ENCODE results near the gene NBPF26.
"Not testable (repeated sequence)": the region's sequence is repeated elsewhere in the genome, so short reads cannot be mapped to it uniquely, and the experiment has no call there.

NBPF26 gene
- total RNA-seq, result 23.3 to 38.1 (median 29.4) reads per million in 3 donors

DNA sequence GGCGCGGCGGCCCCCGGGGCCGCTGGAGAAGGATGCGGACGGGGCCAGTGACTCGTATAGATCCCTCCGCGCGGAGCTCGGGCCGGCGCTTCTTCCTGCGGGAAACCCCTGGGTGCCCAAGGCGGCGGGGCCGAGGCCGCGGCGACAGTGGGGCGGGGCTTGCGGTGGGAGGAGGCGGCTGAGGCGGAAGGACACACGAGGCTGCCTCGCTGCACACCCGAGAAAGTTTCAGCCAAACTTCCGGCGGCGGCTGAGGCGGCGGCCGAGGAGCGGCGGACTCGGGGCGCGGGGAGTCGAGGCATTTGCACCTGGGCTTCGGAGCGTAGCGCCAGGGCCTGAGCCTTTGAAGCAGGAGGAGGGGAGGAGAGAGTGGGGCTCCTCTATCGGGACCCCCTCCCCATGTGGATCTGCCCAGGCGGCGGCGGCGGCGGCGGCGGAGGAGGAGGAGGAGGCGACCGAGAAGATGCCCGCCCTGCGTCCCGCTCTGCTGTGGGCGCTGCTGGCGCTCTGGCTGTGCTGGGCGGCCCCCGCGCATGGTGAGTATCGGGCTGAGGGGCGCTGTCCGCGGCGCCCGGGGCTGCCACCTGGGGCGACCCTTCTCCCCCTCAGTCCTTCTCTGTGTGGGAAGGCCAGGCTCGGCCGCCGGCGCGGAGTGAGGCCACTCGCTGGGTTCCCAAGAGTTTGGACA is at the start of gene NBPF26:
Gene NBPF26, plus strand, starts transcription at position 231 of the 688 bp plus-strand sequence.
- peak; percentile 66 to 77 (median 74) for DNase-seq
- not testable (repeated sequence) for H3K27me3 ChIP-seq (replicated peaks; ENCODE audit: control insufficient read depth, insufficient read depth, low read length, poor library complexity, severe bottlenecking); H3K36me3 ChIP-seq (ENCODE audit: control insufficient read depth, insufficient read depth, low read length); H3K4me1 ChIP-seq (ENCODE audit: control insufficient read depth, insufficient read depth, low read length, poor library complexity, severe bottlenecking); H3K9me3 ChIP-seq (ENCODE audit: control insufficient read depth, low read length)
- peak within 1 kb of the TSS; percentile 63 for H3K27ac ChIP-seq (ENCODE audit: insufficient read depth, low read length, poor library complexity, severe bottlenecking)
- H3K4me3 ChIP-seq (ENCODE audit: insufficient read depth, low read depth, low read length, poor library complexity, severe bottlenecking), result peak within 1 kb of the TSS; percentile 53

DNA sequence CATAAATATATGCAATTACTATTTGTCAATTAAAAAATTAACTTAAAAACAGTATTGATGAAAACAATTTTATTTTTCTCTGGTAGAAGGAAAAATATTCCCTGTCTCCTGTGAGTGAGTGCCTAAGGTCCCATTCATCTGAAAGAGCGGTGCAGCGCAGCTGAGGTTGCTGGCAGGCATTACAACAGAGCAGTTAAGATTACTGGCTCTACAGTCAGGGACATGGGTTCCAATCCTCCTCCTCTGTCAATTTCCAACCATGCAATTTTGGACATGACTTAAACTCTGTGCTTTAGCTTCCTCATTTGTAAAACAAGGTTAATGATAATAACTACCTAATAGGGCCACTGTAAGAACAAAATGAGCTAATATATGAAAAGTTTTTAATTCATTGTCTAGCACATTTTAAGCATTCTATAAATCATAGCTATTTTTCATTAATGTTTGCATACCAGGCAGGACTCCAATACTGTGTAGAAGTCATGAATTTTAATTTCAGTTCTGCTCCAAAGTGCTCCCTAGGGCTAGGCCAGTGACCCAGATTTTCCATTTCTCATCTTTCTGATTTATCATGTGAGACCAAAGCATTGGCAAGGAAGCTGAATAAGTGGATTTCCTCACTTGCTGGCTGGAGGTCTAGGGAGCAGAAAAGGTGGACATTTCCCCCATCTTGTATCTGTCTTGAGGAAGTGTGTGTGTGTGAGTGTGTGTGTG is 43.5 kb upstream of the NBPF26 start:
- not testable (repeated sequence) for DNase-seq; H3K36me3 ChIP-seq (ENCODE audit: control insufficient read depth, insufficient read depth, low read length); H3K4me1 ChIP-seq (ENCODE audit: control insufficient read depth, insufficient read depth, low read length, poor library complexity, severe bottlenecking); H3K4me3 ChIP-seq (ENCODE audit: insufficient read depth, low read depth, low read length, poor library complexity, severe bottlenecking); H3K9me3 ChIP-seq (ENCODE audit: control insufficient read depth, low read length); H3K27ac ChIP-seq (ENCODE audit: insufficient read depth, low read length, poor library complexity, severe bottlenecking); H3K27me3 ChIP-seq (replicated peaks; ENCODE audit: control insufficient read depth, insufficient read depth, low read length, poor library complexity, severe bottlenecking)

DNA sequence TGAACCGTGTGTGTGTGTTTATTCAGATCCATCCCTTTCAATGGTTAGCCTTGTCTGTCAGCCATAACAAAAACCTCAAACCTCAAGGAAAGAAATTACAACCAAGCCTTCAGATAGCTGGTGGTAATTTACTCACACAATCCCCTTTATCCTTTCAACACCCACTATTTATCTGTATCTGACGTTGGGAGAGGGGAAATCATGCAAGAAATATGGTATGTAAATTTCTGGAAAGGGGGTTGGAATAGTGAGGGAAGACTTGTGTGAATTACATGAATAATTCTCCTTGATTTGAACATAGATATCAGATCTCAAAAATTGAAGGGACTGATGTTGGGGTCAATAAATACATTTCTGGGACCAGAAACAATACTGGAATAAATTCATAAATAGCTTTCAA is 42.8 kb upstream of the NBPF26 start:
- H3K4me3 ChIP-seq (ENCODE audit: insufficient read depth, low read depth, low read length, poor library complexity, severe bottlenecking); H3K27ac ChIP-seq (ENCODE audit: insufficient read depth, low read length, poor library complexity, severe bottlenecking); H3K36me3 ChIP-seq (ENCODE audit: control insufficient read depth, insufficient read depth, low read length); DNase-seq; H3K9me3 ChIP-seq (ENCODE audit: control insufficient read depth, low read length); H3K4me1 ChIP-seq (ENCODE audit: control insufficient read depth, insufficient read depth, low read length, poor library complexity, severe bottlenecking); H3K27me3 ChIP-seq (replicated peaks; ENCODE audit: control insufficient read depth, insufficient read depth, low read length, poor library complexity, severe bottlenecking): not testable (repeated sequence)

DNA sequence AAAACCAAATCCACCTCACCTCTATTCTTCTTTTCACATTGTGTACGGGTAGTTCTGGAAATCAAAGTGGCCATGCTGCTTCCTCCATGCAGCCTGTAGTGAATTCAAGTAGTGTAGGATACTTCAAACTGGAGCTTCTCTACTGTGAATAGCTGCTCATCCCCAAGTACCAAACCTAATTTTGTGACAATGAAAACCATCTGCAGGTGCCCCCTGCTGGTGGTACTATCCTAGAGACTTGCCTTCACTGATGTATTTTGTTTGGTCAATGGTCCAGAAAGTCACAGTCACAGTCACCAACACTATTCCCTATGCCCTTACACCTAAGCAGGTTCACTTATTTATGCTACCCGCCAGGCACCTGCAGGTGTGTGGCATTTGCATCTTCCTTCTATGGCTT is 39.3 kb upstream of the NBPF26 start:
- not testable (repeated sequence) for DNase-seq; H3K4me1 ChIP-seq (ENCODE audit: control insufficient read depth, insufficient read depth, low read length, poor library complexity, severe bottlenecking)

DNA sequence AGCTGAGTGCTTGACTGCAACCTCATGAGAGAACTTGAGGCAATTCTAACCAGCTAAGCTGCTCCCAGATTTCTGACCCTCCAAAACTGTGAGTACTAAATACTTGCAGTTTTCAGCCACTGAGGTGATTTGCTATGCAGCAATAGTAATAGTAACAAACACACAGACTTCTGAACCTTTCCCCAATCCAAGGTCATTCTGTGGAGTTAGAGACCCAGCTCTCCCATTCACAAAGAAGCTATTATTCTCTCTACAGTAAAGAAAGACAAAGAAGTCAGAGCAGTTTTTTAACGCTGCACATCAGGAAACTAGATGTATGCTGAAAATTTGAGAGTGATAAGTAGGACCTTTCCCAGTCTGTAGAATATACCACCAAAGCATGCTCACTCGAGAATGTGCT is 38.1 kb upstream of the NBPF26 start:
- H3K4me3 ChIP-seq (ENCODE audit: insufficient read depth, low read depth, low read length, poor library complexity, severe bottlenecking); DNase-seq; H3K27me3 ChIP-seq (replicated peaks; ENCODE audit: control insufficient read depth, insufficient read depth, low read length, poor library complexity, severe bottlenecking); H3K36me3 ChIP-seq (ENCODE audit: control insufficient read depth, insufficient read depth, low read length); H3K4me1 ChIP-seq (ENCODE audit: control insufficient read depth, insufficient read depth, low read length, poor library complexity, severe bottlenecking); H3K27ac ChIP-seq (ENCODE audit: insufficient read depth, low read length, poor library complexity, severe bottlenecking); H3K9me3 ChIP-seq (ENCODE audit: control insufficient read depth, low read length): not testable (repeated sequence)

More for the DNA sequence above, 39.3 kb upstream of the NBPF26 start:
- H3K27me3 ChIP-seq (replicated peaks; ENCODE audit: control insufficient read depth, insufficient read depth, low read length, poor library complexity, severe bottlenecking); H3K9me3 ChIP-seq (ENCODE audit: control insufficient read depth, low read length); H3K4me3 ChIP-seq (ENCODE audit: insufficient read depth, low read depth, low read length, poor library complexity, severe bottlenecking); H3K36me3 ChIP-seq (ENCODE audit: control insufficient read depth, insufficient read depth, low read length); H3K27ac ChIP-seq (ENCODE audit: insufficient read depth, low read length, poor library complexity, severe bottlenecking): not testable (repeated sequence)

DNA sequence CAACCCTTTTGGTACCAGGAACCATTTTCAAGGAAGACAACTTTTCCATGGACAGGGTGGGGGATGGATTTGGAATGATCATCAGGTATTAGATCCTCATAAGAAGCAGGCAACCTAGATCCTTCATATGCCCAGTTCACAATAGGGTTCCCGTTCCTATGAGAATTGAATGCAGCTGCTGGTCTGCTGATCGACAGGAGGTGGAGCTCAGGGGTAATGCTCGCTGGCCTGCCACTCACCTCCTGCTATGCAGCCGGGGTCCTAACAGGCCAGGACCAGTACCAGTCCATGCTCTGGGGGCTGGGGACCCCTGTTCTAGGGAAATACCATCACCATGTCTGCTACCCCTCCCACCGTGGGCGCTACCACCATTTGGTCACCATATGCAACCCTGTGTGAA is 36.5 kb upstream of the NBPF26 start:
- H3K27ac ChIP-seq (ENCODE audit: insufficient read depth, low read length, poor library complexity, severe bottlenecking); H3K27me3 ChIP-seq (replicated peaks; ENCODE audit: control insufficient read depth, insufficient read depth, low read length, poor library complexity, severe bottlenecking); H3K4me1 ChIP-seq (ENCODE audit: control insufficient read depth, insufficient read depth, low read length, poor library complexity, severe bottlenecking); DNase-seq; H3K9me3 ChIP-seq (ENCODE audit: control insufficient read depth, low read length); H3K4me3 ChIP-seq (ENCODE audit: insufficient read depth, low read depth, low read length, poor library complexity, severe bottlenecking); H3K36me3 ChIP-seq (ENCODE audit: control insufficient read depth, insufficient read depth, low read length): not testable (repeated sequence)

DNA sequence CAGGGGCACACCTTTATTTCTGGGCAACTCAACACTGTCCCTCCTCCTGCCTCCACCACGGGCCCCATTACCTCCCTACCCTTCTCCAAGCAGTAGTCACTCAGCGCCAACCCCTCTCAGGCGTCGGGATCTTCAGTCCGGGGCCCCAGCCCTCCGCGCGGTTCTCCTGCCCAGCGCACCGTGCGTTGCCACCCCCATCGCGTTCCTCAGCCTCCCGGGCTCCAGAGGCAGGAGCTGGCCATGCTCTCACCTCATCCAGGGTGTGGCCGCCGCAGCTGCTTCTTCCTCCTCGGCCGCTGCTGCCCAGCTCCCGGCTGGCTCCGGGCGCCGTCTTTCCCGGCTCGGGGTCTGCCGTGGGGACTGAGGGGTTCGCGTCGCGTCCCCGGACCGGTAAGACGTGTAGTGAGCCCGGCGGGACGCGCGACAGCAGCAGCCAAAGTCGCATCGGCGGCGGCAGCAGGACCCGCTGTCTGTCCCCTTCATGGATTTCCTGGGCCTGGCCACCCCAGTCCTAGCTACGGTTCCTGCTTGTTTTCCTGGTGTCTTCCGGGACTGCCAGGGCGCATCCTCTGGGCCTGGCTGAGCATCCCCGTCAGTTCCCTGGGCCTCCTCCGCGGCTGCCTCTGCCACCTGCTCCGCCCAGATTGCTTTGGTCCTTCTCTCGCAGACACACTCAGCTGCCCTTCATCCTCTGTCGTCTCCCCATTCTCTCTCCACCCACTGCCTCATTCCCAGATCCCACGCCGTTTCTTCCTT is 22.8 kb upstream of the NBPF26 start:
- H3K4me3 ChIP-seq (ENCODE audit: insufficient read depth, low read depth, low read length, poor library complexity, severe bottlenecking); H3K27ac ChIP-seq (ENCODE audit: insufficient read depth, low read length, poor library complexity, severe bottlenecking): not testable (repeated sequence)

DNA sequence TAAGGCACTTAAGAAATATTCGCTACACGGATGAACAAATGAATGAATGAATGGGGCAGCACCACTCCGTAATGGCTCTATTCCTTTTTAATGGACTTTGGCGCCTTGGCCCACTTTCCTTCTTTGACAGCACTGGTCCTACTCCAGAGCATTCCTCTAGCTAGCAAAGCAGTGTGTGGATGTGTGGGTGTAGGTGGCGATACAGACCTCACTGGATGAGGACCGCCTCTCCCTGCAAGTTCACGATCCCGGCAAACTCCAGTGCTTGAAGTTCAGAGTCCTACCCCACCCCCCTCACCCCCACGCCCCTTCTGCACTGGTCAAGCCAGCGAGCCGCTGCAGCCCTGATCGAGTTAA is 409 bp upstream of the NBPF26 start:
- DNase-seq; H3K36me3 ChIP-seq (ENCODE audit: control insufficient read depth, insufficient read depth, low read length); H3K4me3 ChIP-seq (ENCODE audit: insufficient read depth, low read depth, low read length, poor library complexity, severe bottlenecking); H3K27me3 ChIP-seq (replicated peaks; ENCODE audit: control insufficient read depth, insufficient read depth, low read length, poor library complexity, severe bottlenecking); H3K9me3 ChIP-seq (ENCODE audit: control insufficient read depth, low read length); H3K27ac ChIP-seq (ENCODE audit: insufficient read depth, low read length, poor library complexity, severe bottlenecking); H3K4me1 ChIP-seq (ENCODE audit: control insufficient read depth, insufficient read depth, low read length, poor library complexity, severe bottlenecking): not testable (repeated sequence)

More for the DNA sequence above, 22.8 kb upstream of the NBPF26 start:
- DNase-seq; H3K36me3 ChIP-seq (ENCODE audit: control insufficient read depth, insufficient read depth, low read length); H3K9me3 ChIP-seq (ENCODE audit: control insufficient read depth, low read length); H3K27me3 ChIP-seq (replicated peaks; ENCODE audit: control insufficient read depth, insufficient read depth, low read length, poor library complexity, severe bottlenecking); H3K4me1 ChIP-seq (ENCODE audit: control insufficient read depth, insufficient read depth, low read length, poor library complexity, severe bottlenecking): not testable (repeated sequence)

DNA sequence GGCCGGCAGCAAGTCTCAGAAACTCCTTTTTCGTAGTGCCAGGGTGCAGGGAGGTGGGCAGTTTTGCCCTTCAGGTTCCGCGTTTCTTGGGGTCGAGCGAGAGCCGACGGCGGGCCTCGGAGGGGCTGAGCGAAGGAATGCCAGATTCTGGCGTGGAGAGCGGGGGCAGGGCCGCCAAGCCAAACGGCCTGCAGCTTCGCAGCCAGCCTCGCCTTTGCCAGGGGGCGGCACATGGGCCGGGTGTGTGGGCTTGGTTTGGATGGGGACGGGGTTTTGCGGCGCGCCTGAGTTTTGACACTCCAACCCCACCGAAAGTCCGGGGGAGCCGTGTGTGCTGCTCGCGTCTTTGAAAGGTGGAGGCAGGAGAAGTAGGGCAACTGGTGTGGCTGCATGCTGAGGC is 762 bp downstream of the NBPF26 start:
- peak in 1 of 3 donors; percentile 0 for DNase-seq
- peak overlapping the region; percentile 53 for H3K4me3 ChIP-seq (ENCODE audit: insufficient read depth, low read depth, low read length, poor library complexity, severe bottlenecking)

DNA sequence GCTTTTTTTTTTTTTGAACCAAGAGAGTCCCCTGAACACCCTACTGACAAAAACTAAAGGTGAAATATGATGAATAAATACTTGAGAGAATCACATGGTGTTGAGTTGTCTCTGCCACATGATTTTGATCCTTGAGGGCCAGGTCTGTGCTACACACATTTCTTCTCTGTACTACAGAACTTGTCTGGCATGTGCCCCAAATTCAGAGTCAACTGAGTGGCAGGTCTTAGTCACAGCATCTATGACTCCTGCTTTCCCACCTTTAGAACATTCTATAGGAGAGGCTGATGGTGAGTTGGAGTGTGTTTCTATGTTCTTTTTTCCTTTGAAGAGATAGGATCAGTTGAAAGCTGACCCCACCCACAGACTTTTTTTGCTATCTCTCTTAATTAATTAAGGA is 5.1 kb downstream of the NBPF26 start:
- not testable (repeated sequence) for H3K9me3 ChIP-seq (ENCODE audit: control insufficient read depth, low read length); H3K27ac ChIP-seq (ENCODE audit: insufficient read depth, low read length, poor library complexity, severe bottlenecking); DNase-seq; H3K4me1 ChIP-seq (ENCODE audit: control insufficient read depth, insufficient read depth, low read length, poor library complexity, severe bottlenecking); H3K36me3 ChIP-seq (ENCODE audit: control insufficient read depth, insufficient read depth, low read length); H3K4me3 ChIP-seq (ENCODE audit: insufficient read depth, low read depth, low read length, poor library complexity, severe bottlenecking); H3K27me3 ChIP-seq (replicated peaks; ENCODE audit: control insufficient read depth, insufficient read depth, low read length, poor library complexity, severe bottlenecking)

More for the DNA sequence above, 762 bp downstream of the NBPF26 start:
- peak overlapping the region; percentile 63 for H3K27ac ChIP-seq (ENCODE audit: insufficient read depth, low read length, poor library complexity, severe bottlenecking)
- not testable (repeated sequence) for H3K4me1 ChIP-seq (ENCODE audit: control insufficient read depth, insufficient read depth, low read length, poor library complexity, severe bottlenecking); H3K9me3 ChIP-seq (ENCODE audit: control insufficient read depth, low read length); H3K27me3 ChIP-seq (replicated peaks; ENCODE audit: control insufficient read depth, insufficient read depth, low read length, poor library complexity, severe bottlenecking); H3K36me3 ChIP-seq (ENCODE audit: control insufficient read depth, insufficient read depth, low read length)
